Heart left ventricle (tissue), 16 donors: ENCODE results near the gene FBXW12. TPM values are rescaled to one million over a fixed set of nuclear protein-coding genes. Genes with fewer than 3 reads are reported as not detected.

Experiments used
- ATAC-seq, 4 donors: fragments of 200-7000 bp; cut with Tn5 transposase; one replicate each; pipeline ENCODE4 v1.9.1; 2020 to 2022; ENCODE audit warnings: moderate library complexity in 4 of 4, mild to moderate bottlenecking in 3 of 4, moderate number of reproducible peaks in 1 of 4
- DNase-seq, 5 donors: peaks; one replicate each; pipeline ENCODE4 v3.0.0-alpha.2; 2020
- H3K27ac ChIP-seq, 12 donors: fragments of 200-600 bp; sonication (generic) in 4 of 12; one replicate each; pipeline versions ENCODE4 v1.5.0 to v1.8.0; 2016 to 2022; ENCODE audit warnings: mild to moderate bottlenecking in 2 of 12
- H3K27me3 ChIP-seq, 9 donors: fragments of 200-600 bp; sonication (generic) in 2 of 9; one replicate each; pipeline versions ENCODE4 v1.5.1 to v1.8.0; 2016 to 2022; ENCODE audit warnings: mild to moderate bottlenecking in 3 of 9
- H3K36me3 ChIP-seq, 9 donors: fragments of 200-600 bp; sonication (generic) in 2 of 9; one replicate each; pipeline versions ENCODE4 v1.5.0 to v1.8.0; 2018 to 2022; ENCODE audit warnings: mild to moderate bottlenecking in 2 of 9
- H3K4me1 ChIP-seq, 12 donors: fragments of 200-600 bp; sonication (generic) in 4 of 12; one replicate each; pipeline versions ENCODE4 v1.5.0 to v1.8.0; 2016 to 2022; ENCODE audit warnings: mild to moderate bottlenecking in 3 of 12
- H3K4me3 ChIP-seq, 12 donors: fragments of 200-600 bp; sonication (generic) in 4 of 12; one replicate each; pipeline versions ENCODE4 v1.5.0 to v1.8.0; 2017 to 2022; ENCODE audit warnings: mild to moderate bottlenecking in 9 of 12, moderate library complexity in 4 of 12
- H3K9me3 ChIP-seq, 12 donors: fragments of 200-600 bp; sonication (generic) in 4 of 12; one replicate each; pipeline versions ENCODE4 v1.5.0 to v1.8.0; 2016 to 2022; ENCODE audit warnings: mild to moderate bottlenecking in 1 of 12
- POLR2A ChIP-seq, 2 donors: fragments of 450-650 bp; IDR thresholded peaks; one replicate each; pipeline ENCODE4 v1.6.1; 2017; ENCODE audit warnings: antibody characterized with exemption in 2 of 2, mild to moderate bottlenecking in 2 of 2, moderate library complexity in 2 of 2
- WGBS, 4 donors: extraction: QIAGEN DNeasy Blood & Tissue Kit in 2 of 4; methylation state at CpG; one replicate each; pipeline versions ENCODE4 v1.1.5 to v1.1.7; 2013 to 2018; 5-methylcytosine and 5-hydroxymethylcytosine counted together
- intact Hi-C, 10 donors: fragments of 100-400 bp; cut with DNase I; formaldehyde crosslinking; loops; one replicate each; pipeline versions ENCODE4 v1.11.1 to v1.14.2; 2022
- polyA plus RNA-seq, 2 donors: library from polyadenylated mRNA; stranded (reverse); fragments of 200-250 nt; gene quantifications; one replicate each; pipeline ENCODE4 v1.2.3, GENCODE V29; 2013
- total RNA-seq, 9 donors: library from RNA; depleted of rRNA in 2 of 9; stranded (reverse); fragments of >200 nt in 2 of 9; fragmentation: NEBNext Ultra II Directional in 3 of 9; extraction: Animal tissue kit (Norgen Biotek cat#: 25700) in 3 of 9; gene quantifications; one replicate each; pipeline versions ENCODE4 v1.1.0 to v1.2.4, GENCODE V29; 2016 to 2023
- TF ChIP-seq, protein P1 (sequence below), 12 donors: fragments of 200-600 bp; sonication (generic) in 4 of 12; IDR thresholded peaks; one replicate each; pipeline versions ENCODE4 v1.5.0 to v1.8.0; 2018 to 2022; ENCODE audit warnings: antibody characterized with exemption in 12 of 12, mild to moderate bottlenecking in 5 of 12
- donor health status: ischemic (EF 13 %, LVEDD 7.1; RV severe dilation, severe dysfunction).
- donor health status: healthy with polysubstance abuse.
- donor health status: DM: no; HTN: yes; CAD: no.
- donor health status: DM: no; HTN: no; CAD: no.
- donor health status: ischemic (EF 25% LVEDD 6.9; RV normal size, moderate dysfunction).
- donor health status: ischemic (EF 25% LVEDD 5.7; RV mildly dilated, moderate dysfunction).
- donor health status: healthy.
- donor health status: DM: yes; HTN: yes; CAD: no.
- donor health status: ischemic (EF 35%, LVEDD 5.7; RV mildly dilated, moderate dysfunction).
- donor health status: nonischemic (EF 11% LVEDD 7.7; RV severe dilation, severe dysfunction).
- donor health status: DM: yes; HTN: yes; CAD: no.
- donor health status: PGD.
- donor health status: ischemic (EF 29% LVEDD 5.4; RV normal size, mild dysfunction).
- donor health status: nonischemic (EF 23%, LVEDD 6.1; RV moderate dilation, normal function).

The FBXW12 gene
- total and polyA plus RNA-seq, 11 donors: not detected

DNA sequence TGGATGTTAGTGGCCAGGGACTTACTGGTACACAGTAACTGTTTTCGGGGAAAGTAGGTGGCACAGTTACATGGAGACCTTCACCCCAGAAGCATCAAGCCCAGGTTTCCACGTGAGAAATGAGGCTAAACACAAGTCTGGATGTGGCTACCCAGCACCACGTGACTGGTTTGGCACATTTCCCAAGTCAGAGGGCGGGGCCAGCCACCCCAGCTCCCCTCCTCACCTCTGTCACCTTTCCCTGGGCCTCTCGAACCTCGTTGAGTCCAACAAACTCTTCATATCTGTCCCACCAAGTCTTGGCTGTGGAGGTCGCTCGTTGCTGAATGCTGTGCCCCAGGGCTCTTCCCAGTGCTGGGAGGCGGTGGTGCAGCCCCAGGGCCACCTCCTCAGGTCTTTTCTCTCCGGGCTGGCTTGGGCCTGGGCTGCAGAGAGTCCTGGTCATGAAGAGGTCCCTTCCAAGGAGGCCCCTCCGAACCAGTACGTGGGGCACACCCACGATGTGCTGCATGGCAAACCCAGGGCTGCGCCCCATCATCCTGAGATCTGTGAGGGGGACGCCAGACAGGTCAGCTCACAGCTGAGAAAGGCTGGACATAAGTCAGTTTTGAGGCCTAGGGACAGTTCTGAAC lies 62.7 kb downstream of the FBXW12 start:
- TF ChIP-seq, protein P1, sequence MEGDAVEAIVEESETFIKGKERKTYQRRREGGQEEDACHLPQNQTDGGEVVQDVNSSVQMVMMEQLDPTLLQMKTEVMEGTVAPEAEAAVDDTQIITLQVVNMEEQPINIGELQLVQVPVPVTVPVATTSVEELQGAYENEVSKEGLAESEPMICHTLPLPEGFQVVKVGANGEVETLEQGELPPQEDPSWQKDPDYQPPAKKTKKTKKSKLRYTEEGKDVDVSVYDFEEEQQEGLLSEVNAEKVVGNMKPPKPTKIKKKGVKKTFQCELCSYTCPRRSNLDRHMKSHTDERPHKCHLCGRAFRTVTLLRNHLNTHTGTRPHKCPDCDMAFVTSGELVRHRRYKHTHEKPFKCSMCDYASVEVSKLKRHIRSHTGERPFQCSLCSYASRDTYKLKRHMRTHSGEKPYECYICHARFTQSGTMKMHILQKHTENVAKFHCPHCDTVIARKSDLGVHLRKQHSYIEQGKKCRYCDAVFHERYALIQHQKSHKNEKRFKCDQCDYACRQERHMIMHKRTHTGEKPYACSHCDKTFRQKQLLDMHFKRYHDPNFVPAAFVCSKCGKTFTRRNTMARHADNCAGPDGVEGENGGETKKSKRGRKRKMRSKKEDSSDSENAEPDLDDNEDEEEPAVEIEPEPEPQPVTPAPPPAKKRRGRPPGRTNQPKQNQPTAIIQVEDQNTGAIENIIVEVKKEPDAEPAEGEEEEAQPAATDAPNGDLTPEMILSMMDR (IDR thresholded peaks at IDR 0.05): no peak
- TF ChIP-seq POLR2A (IDR thresholded peaks at IDR 0.05): no peak
- intact Hi-C loops: loop anchor here in 9 of 10 donors (1.0 to 5.0 kb wide), 8 partner anchors 33 to 242 kb away; no protein-coding TSS in a partner anchor
- Histone ChIP-seq H3K4me3 (no peak overlapping the region), H3K27ac (peak overlapping the region in 1 of 12 donors; percentile 60), H3K9me3 (no peaks in the 10 kb centered on the region), H3K4me1 (peaks cover 0 to 37% (median 15%) of the 10 kb centered on the region in 12 donors), H3K36me3 (peaks cover 0 to 25% (median 16%) of the 10 kb centered on the region in 9 donors), H3K27me3 (no peaks in the 10 kb centered on the region)
- ATAC-seq (no peak), DNase-seq (no peak)
- 60 to 66% (median 64%) methylated on average over 11 to 15 of the region's 15 CpGs for WGBS, 4 donors

DNA sequence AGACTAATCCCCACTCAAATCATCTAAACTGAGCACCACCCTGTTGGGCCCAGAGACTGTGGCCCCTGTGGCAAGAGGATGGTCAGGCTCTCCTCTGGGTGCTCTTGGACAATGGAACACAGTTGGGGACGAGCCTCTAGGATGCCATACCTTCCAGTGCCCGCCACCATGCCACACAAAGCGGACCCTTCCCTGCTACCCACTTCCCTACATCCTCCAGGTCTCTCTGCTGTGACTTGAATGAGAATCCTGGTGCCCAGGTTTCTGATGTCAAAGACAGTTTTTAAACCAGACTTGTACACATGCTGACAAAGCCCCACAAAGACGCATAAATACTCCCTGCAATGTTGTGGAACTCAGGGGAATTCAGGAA lies 63.2 kb downstream of the FBXW12 start:
- H3K9me3 ChIP-seq: no peaks in the 10 kb centered on the region
- 87 to 95% (median 90%) methylated on average over 4 of the region's 4 CpGs for WGBS, 4 donors
- DNase-seq (no peak), ATAC-seq (no peak)
- H3K4me1 ChIP-seq: peaks cover 0 to 33% (median 11%) of the 10 kb centered on the region in 12 donors
- intact Hi-C loops: loop anchor here in 9 of 10 donors (1.0 to 5.0 kb wide), 8 partner anchors 34 to 243 kb away; no protein-coding TSS in a partner anchor
- peak overlapping the region in 1 of 12 donors; percentile 60 for H3K27ac ChIP-seq
- H3K27me3 ChIP-seq: no peaks in the 10 kb centered on the region
- no peak overlapping the region for H3K4me3 ChIP-seq
- H3K36me3 ChIP-seq: peaks cover 0 to 25% (median 16%) of the 10 kb centered on the region in 9 donors
- no peak for TF ChIP-seq POLR2A (IDR thresholded peaks at IDR 0.05)
- TF ChIP-seq, protein P1 (IDR thresholded peaks at IDR 0.05): no peak

DNA sequence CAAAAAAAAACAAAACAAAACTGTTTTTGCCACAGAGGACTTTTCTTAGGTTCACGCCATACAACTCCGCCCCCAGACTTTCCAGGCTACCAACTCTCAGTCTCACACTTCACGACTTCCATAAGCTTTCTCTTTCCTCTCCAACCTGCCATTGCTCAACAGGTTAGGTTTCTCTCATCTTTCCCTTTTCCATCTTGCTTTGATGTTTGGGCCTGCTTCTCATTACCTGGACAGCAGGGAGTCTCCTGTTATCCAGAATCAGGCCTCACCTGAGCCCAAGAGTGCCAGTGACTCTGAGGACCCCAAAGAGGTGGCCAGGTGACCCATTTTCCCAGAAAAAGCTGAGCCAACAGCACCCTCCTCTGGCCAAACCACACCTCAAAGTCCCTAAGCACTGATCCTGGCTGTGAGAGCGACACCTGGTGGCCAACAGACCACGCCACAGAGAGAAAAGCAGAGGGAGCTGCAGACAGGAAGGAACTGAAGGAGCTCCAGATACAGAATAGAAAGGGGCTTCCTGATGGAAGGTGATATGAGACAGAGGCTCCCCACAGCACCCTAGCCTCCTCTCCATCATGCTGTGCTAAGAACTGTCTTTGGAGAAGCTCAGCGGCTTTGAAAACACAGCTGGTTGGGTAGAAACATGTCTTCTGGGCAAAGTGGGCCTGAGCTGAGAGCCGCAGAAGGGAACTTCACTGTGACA lies 63.9 kb downstream of the FBXW12 start:
- H3K4me1 ChIP-seq: peaks cover 0 to 33% (median 9%) of the 10 kb centered on the region in 12 donors
- no peaks in the 10 kb centered on the region for H3K9me3 ChIP-seq
- 45 to 51% (median 46%) methylated on average over 7 of the region's 7 CpGs for WGBS, 4 donors
- peak; percentile 82 to 88 (median 85) for DNase-seq
- no peak overlapping the region for H3K4me3 ChIP-seq
- intact Hi-C loops: loop anchor here (1.0 to 5.0 kb wide), 11 partner anchors 35 to 245 kb away; no protein-coding TSS in a partner anchor
- peak overlapping the region in 1 of 12 donors; percentile 60 for H3K27ac ChIP-seq
- ATAC-seq: peak; percentile 32 to 58 (median 46)
- no peak for TF ChIP-seq POLR2A (IDR thresholded peaks at IDR 0.05)
- TF ChIP-seq, protein P1 (IDR thresholded peaks at IDR 0.05): peak; percentile 98 to 100 (median 99)
- H3K36me3 ChIP-seq: peaks cover 0 to 26% (median 16%) of the 10 kb centered on the region in 9 donors
- no peaks in the 10 kb centered on the region for H3K27me3 ChIP-seq

DNA sequence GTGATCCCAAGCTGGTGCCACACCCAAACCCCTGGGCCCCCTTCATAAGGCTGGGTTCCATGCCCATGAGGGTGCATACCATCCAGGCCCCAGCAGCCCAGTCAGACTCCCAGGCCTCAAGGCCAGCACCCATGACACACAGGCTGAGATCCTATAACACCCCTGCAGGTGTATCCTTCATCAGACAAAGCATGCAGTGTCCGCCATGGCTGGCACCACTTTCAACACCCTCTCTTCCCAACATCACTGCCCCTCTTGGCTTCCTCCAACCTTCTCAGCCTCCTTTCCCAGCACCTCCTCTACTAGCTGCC lies 64.4 kb downstream of the FBXW12 start:
- 0 to 84% (median 54%) methylated on average over 1 of the region's 1 CpG for WGBS, 4 donors
- peak overlapping the region in 1 of 12 donors; percentile 31 for H3K27ac ChIP-seq
- H3K36me3 ChIP-seq: peaks cover 0 to 31% (median 17%) of the 10 kb centered on the region in 9 donors
- H3K9me3 ChIP-seq: no peaks in the 10 kb centered on the region
- H3K27me3 ChIP-seq: no peaks in the 10 kb centered on the region
- DNase-seq (no peak), ATAC-seq (no peak)
- TF ChIP-seq POLR2A (IDR thresholded peaks at IDR 0.05): no peak
- TF ChIP-seq, protein P1 (IDR thresholded peaks at IDR 0.05): no peak
- no peak overlapping the region for H3K4me3 ChIP-seq
- intact Hi-C loops: loop anchor here in 9 of 10 donors (1.0 to 5.0 kb wide), 10 partner anchors 35 to 246 kb away; no protein-coding TSS in a partner anchor
- peaks cover 0 to 38% (median 14%) of the 10 kb centered on the region in 12 donors for H3K4me1 ChIP-seq
